Cardiac muscle cell (in vitro differentiated cells and primary cell): ENCODE results near the gene EFNA5. TPM values are rescaled to one million over a fixed set of nuclear protein-coding genes. Genes with fewer than 3 reads are reported as not detected.
A peak's percentile ranks its signal among the peaks of the same experiment; 100 is the strongest.
"Not testable (repeated sequence)": the region's sequence is repeated elsewhere in the genome, so short reads cannot be mapped to it uniquely, and the experiment has no call there.

Experiments
- DNase-seq, 2 donors: peaks; one replicate each; pipeline versions ENCODE4 v3.0.0 to v3.0.0-alpha.2; 2010 to 2017; ENCODE audit warnings: low read depth in 1 of 2, low spot score in 1 of 2
- H3K27ac ChIP-seq: fragments of 200-600 bp; sonication (generic); 2 replicates; pipeline ENCODE4 v1.5.1; 2016
- H3K27me3 ChIP-seq: fragments of 200-600 bp; sonication (generic); 2 replicates; pipeline ENCODE4 v1.6.0; 2016; ENCODE audit warnings: control low read depth
- H3K36me3 ChIP-seq: fragments of 200-600 bp; sonication (generic); 2 replicates; pipeline ENCODE4 v1.5.1; 2016; ENCODE audit warnings: control low read depth
- H3K4me1 ChIP-seq: fragments of 200-600 bp; sonication (generic); 2 replicates; pipeline ENCODE4 v1.8.1; 2017; ENCODE audit warnings: low read depth, mild to moderate bottlenecking, mixed run types
- H3K4me3 ChIP-seq: fragments of 200-600 bp; sonication (generic); 2 replicates; pipeline ENCODE4 v1.5.1; 2016; ENCODE audit warnings: mild to moderate bottlenecking
- H3K9me3 ChIP-seq: fragments of 200-600 bp; sonication (generic); 2 replicates; pipeline ENCODE4 v1.5.1; 2017; ENCODE audit warnings: low read depth, mild to moderate bottlenecking, control low read depth
- polyA plus RNA-seq: library from polyadenylated mRNA; unstranded; fragments of >200 nt; fragmentation: Nextera tagmentation; extraction: Ambion mirVana; gene quantifications from 2 replicates; pipeline ENCODE4 v1.2.1, GENCODE V29; 2016
- total RNA-seq: library from RNA; depleted of rRNA; stranded (reverse); fragments of >200 nt; gene quantifications from 2 replicates; pipeline ENCODE4 v1.2.3, GENCODE V29; 2016
- TF ChIP-seq, protein P1 (sequence below): IDR thresholded peaks from 2 replicates; pipeline ENCODE4 v1.5.1; 2012; ENCODE audit warnings: low read depth, mild to moderate bottlenecking, low read length

The EFNA5 gene
- total and polyA plus RNA-seq, 2 experiments from 2014 or later = 4.5 to 12.0 TPM

- TF ChIP-seq, protein P1, sequence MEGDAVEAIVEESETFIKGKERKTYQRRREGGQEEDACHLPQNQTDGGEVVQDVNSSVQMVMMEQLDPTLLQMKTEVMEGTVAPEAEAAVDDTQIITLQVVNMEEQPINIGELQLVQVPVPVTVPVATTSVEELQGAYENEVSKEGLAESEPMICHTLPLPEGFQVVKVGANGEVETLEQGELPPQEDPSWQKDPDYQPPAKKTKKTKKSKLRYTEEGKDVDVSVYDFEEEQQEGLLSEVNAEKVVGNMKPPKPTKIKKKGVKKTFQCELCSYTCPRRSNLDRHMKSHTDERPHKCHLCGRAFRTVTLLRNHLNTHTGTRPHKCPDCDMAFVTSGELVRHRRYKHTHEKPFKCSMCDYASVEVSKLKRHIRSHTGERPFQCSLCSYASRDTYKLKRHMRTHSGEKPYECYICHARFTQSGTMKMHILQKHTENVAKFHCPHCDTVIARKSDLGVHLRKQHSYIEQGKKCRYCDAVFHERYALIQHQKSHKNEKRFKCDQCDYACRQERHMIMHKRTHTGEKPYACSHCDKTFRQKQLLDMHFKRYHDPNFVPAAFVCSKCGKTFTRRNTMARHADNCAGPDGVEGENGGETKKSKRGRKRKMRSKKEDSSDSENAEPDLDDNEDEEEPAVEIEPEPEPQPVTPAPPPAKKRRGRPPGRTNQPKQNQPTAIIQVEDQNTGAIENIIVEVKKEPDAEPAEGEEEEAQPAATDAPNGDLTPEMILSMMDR = no peak
- no peak for DNase-seq
- H3K36me3 ChIP-seq = no peaks in the 10 kb centered on the region
- no peak overlapping the region for H3K4me3 ChIP-seq
- H3K27me3 ChIP-seq = no peaks in the 10 kb centered on the region
- peaks cover 51% of the 10 kb centered on the region for H3K4me1 ChIP-seq
- no peaks in the 10 kb centered on the region for H3K9me3 ChIP-seq
- peak overlapping the region; percentile 86 for H3K27ac ChIP-seq
These were observed 213.6 kb downstream of the EFNA5 start for GRCh38 chr5:107457138-107457537.

GRCh38 chr5:107456281-107456715, 214.4 kb downstream of the EFNA5 start:
- no peaks in the 10 kb centered on the region for H3K27me3 ChIP-seq
- no peak for DNase-seq
- peak overlapping the region; percentile 86 for H3K27ac ChIP-seq
- H3K4me3 ChIP-seq = no peak overlapping the region
- no peaks in the 10 kb centered on the region for H3K36me3 ChIP-seq
- H3K9me3 ChIP-seq = no peaks in the 10 kb centered on the region
- TF ChIP-seq, protein P1 = no peak
- H3K4me1 ChIP-seq = peaks cover 51% of the 10 kb centered on the region

GRCh38 chr5:107455111-107455544, 215.6 kb downstream of the EFNA5 start:
- peaks cover 51% of the 10 kb centered on the region for H3K4me1 ChIP-seq
- peak; percentile 38 to 64 for DNase-seq
- no peaks in the 10 kb centered on the region for H3K9me3 ChIP-seq
- no peaks in the 10 kb centered on the region for H3K27me3 ChIP-seq
- peak overlapping the region; percentile 86 for H3K27ac ChIP-seq
- no peaks in the 10 kb centered on the region for H3K36me3 ChIP-seq
- H3K4me3 ChIP-seq = no peak overlapping the region
- TF ChIP-seq, protein P1 = no peak

DNA sequence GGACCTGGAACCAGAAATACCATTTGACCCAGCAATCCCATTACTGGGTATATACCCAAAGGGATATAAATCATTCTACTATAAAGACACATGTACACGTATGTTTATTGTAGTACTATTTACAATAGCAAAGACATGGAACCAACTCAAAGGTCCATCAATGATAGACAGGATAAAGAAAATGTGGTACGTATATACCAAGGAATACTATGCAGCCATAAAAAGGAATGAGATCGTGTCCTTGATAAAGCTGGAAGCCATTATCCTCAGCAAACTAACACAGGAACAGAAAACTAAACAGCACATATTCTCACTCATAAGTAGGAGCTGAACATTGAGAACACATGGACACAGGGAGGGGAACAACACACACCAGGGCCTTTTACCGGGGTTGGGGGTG, 218.9 kb downstream of the EFNA5 start:
- not testable (repeated sequence) for H3K9me3 ChIP-seq, H3K4me3 ChIP-seq, DNase-seq, H3K36me3 ChIP-seq, H3K27me3 ChIP-seq, H3K27ac ChIP-seq
- H3K4me1 ChIP-seq = peaks cover 38% of the 10 kb centered on the region

GRCh38 chr5:107451028-107451427, 219.7 kb downstream of the EFNA5 start:
- TF ChIP-seq, protein P1 = no peak
- Histone ChIP-seq H3K4me3 (no peak overlapping the region), H3K4me1 (peaks cover 33% of the 10 kb centered on the region), H3K27me3 (no peaks in the 10 kb centered on the region), H3K27ac (no peak overlapping the region), H3K9me3 (no peaks in the 10 kb centered on the region), H3K36me3 (no peaks in the 10 kb centered on the region)
- DNase-seq = no peak

- Histone ChIP-seq H3K27ac (no peak overlapping the region), H3K4me3 (no peak overlapping the region), H3K4me1 (peaks cover 28% of the 10 kb centered on the region), H3K27me3 (no peaks in the 10 kb centered on the region), H3K9me3 (no peaks in the 10 kb centered on the region), H3K36me3 (no peaks in the 10 kb centered on the region)
- no peak for DNase-seq
- TF ChIP-seq, protein P1 = no peak
These were observed 220.2 kb downstream of the EFNA5 start for GRCh38 chr5:107450531-107450930.
